HG03354 (cell line): ENCODE results near the gene WDFY4.

Experiments used
- ATAC-seq: cut with Tn5 transposase; IDR thresholded peaks from one replicate; pipeline ENCODE4 v1.9.1; 2021; ENCODE audit warnings: mild to moderate bottlenecking; ENCODE audit not compliant: unreplicated experiment, poor library complexity, severe bottlenecking

Gene WDFY4

GRCh38 chr10:48705401-48705938, 20.8 kb downstream of the WDFY4 start:
- no peak for ATAC-seq

- ATAC-seq = no peak
Observed at GRCh38 chr10:48707472-48707871, 22.8 kb downstream of the WDFY4 start.

- no peak for ATAC-seq
Observed at GRCh38 chr10:48708144-48708543, 23.5 kb downstream of the WDFY4 start.

GRCh38 chr10:48710647-48711275, 26.1 kb downstream of the WDFY4 start:
- ATAC-seq = no peak

- ATAC-seq = no peak
Observed at GRCh38 chr10:48711830-48712229, 27.2 kb downstream of the WDFY4 start.

- no peak for ATAC-seq
Observed at GRCh38 chr10:48714088-48714487, 29.4 kb downstream of the WDFY4 start.

- ATAC-seq = no peak
Observed at GRCh38 chr10:48716416-48716815, 31.7 kb downstream of the WDFY4 start.

- ATAC-seq = no peak
Observed at GRCh38 chr10:48720611-48721010, 35.9 kb downstream of the WDFY4 start.

GRCh38 chr10:48722153-48723145, 37.8 kb downstream of the WDFY4 start:
- no peak for ATAC-seq

DNA sequence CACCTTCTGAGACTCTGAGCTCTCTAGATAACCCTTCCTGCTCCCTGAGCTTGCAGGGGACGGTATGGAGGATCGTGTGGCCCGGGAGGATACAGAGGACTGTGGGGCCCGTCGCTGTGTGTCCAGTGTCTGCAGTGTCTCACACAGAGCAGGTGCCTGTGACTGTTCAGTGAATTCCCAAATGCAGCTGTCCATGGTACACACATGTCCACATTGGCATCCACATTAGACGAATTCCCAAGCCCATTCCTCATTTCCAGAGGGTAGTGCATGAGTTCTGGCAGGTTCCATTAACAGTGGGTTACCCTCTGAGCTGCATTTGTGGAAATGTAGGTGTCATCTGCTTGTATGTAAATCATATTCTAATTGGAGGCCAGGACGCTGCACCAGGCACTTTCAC, 39.5 kb downstream of the WDFY4 start:
- no peak for ATAC-seq

GRCh38 chr10:48725708-48726107, 41.0 kb downstream of the WDFY4 start:
- ATAC-seq = no peak

DNA sequence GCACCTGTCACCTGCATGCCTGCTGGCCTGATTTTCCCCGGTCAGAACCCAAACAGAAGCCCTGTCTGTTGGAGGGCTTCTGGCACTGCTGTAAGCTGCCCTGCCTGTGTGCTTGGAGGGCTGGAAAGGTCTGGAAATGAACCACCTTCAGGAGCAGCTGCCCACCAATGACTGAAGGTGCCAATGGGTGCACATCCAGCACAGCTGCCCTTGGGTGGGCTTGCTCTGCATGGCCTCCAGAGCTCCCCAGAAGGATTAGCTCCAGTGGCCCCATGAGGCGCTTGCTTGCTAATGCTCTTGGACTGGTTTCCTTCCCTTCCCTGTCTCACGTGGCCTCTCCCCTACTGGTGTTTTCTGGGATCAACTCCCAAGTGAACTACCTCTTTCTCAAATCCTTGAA, 43.2 kb downstream of the WDFY4 start:
- ATAC-seq = no peak

DNA sequence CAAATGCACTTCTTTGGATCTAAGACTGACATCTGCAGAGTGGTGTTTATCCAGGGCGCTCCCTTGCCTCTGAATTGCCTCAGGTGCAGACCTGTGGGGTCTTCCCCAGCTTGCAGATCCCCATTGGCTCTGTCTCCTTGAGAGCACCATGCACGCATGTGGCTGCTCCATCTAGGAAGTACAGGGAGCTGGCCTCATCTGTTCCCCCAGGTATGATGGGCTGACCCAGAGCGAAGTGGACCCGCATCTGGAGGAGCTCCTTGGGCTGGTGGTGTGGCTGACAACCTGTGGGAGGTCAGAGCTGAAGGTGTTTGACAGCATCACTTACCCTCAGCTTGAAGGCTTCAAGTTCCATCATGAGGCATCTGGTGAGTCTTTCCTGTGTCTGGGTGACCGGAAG, 44.5 kb downstream of the WDFY4 start:
- no peak for ATAC-seq

DNA sequence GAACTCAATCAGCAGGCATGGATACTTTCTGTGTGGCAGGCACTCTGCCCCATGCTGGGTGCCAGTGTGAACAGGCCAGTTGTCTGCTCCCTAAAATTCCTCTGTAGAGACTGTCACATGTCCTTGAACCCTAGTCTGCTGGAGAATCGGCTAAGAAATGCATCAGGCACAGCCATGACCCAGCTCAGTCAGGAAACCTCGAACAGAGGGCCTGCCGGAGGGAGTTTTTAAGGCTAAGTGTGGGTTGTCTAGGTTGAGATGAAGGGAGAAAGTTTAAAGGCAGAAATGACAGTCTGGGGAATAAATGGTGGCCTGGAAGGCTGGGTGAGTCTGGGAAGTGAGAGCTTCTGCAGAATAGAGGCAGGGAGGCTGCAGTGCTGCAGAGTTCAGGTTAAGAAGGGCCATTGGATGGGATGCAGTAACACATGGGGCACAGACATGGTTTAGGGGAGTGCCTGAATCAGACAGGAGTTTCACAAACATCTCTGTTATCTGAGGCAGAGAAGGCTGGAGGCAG, 45.3 kb downstream of the WDFY4 start:
- ATAC-seq = no peak

DNA sequence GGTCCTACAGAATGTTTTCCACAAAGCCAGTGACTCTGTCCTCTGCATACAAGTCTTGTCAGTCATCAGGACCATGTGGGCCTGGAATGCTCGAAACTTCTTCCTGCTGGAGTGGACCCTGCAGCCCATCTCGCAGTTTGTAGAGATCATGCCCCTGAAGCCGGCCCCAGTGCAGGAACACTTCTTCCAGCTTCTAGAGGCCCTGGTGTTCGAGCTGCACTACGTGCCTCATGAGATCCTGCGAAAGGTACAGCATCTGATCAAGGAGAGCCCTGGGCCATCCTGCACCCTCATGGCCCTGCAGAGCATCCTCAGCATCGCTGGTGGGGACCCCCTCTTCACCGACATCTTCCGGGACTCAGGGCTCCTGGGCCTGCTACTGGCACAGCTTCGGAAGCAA, 46.5 kb downstream of the WDFY4 start:
- ATAC-seq = no peak

- no peak for ATAC-seq
Observed at GRCh38 chr10:48731654-48732053, 47.0 kb downstream of the WDFY4 start.

DNA sequence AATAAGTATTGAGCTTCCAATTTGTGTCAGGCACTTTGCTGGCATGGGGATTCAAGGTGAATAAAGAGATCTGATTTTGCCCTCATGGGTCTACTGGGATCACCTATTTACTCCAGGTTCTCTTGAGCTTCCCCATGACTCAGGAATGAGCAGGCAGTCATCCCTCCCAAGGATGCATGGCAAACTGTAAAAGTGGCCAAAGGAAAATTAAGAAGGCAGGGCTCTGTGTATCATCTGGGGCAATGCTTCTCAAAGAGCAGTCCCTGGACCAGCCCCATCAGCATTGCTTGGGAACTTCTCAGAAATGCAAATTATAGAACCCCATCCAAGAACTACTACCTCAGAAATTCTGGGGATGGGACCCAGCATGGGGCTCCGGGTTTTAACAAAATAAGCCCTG, 48.7 kb downstream of the WDFY4 start:
- no peak for ATAC-seq

DNA sequence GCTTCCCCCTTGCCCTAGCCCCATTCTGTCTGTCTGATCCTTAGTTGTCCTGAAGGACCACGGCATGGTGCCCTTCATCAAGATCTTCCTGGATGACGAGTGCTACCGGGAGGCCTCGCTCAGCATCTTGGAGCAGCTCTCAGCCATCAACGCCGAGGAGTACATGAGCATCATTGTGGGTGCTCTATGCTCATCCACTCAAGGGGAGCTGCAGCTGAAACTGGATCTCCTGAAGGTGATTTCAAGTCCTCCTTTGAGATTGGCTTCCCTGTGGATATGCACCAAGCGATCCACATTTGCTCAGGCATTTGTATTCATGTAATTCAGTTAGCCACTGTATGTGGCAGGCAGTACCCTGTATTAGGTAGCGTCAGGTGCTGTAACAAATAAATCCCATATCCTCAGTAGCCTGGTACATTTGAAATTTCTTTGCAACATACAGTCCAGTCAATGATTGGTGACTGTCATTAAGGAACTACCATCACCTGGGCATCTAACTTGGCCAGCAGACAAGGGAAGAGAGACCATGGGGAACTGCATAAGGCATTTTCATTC, 51.2 kb downstream of the WDFY4 start:
- ATAC-seq = no peak

GRCh38 chr10:48736596-48736995, 51.9 kb downstream of the WDFY4 start:
- no peak for ATAC-seq

DNA sequence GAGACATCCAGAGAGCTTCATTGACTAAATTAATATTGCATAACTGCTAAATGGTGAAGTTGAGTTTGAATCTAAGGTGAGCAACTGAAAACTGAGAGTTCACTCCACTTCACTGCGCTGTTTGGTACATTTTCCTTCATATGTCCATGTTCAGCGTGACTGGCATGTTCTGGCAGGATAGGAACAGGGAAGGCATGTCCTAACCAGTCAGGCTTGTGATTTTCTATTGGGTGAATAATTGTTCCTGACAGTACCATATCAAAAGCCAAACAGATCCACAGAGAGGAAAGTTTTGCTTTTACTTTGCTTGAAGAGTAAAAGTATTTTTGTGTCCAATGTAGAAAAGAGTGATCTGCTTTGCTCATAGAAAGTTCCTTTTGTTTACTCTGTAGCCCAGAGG, 53.2 kb downstream of the WDFY4 start:
- no peak for ATAC-seq
